Stimulated activated CD8-positive, alpha-beta memory T cell treated with anti-CD3 and anti-CD28 coated beads, Interleukin-4, amount 100 ng/mL, for 24 hours (primary cell): ENCODE data around the gene CRK.
A peak's percentile ranks its signal among the peaks of the same experiment; 100 is the strongest.

ENCODE experiments used
- DNase-seq: peaks from one replicate; pipeline ENCODE4 v3.0.0-alpha.2; 2020; ENCODE audit warnings: low read depth

The CRK gene

GRCh38 chr17:1486802-1487695 lies 31.0 kb upstream of the CRK start:
- DNase-seq: peak; percentile 68

GRCh38 chr17:1485423-1486376 lies 29.7 kb upstream of the CRK start:
- DNase-seq: no peak

DNA sequence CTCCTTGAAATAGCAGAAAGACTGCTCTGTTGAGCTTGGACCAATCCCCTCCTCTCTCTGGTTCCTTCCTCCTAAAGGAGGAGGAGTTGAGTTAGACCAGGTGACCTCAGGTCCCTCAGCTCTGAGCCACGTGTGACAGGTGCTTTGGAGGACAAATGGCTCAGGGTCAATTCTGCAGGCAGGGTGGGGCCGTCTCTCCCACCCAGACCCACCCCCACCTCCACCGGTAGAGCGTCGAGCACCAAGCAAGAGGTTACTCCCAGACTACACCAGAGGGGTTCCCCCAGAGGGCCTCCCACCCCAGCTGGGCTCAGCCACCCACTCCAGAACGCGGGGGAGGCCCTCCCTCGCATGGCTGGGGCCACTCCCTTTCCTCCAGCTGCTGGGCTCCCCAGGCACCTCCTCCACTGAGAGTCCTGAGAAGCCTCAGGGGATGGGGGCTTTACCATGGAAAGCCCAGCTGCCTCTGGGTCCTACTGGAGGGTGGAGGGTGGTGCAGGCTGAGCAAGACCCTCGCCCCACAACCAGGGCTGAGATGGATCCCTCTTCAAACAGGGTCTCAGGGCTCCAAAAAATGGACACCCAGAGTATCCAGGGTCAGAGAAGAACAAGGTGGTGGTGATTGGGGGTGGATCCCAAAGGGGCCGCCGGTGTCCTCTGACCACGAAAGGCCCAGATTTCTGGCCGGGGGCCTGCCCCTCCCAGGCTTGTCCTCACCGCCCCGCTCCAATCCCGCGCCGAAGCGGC lies 28.8 kb upstream of the CRK start:
- DNase-seq: no peak

- no peak for DNase-seq
Measured at GRCh38 chr17:1484060-1484535, 28.1 kb upstream of the CRK start.

DNA sequence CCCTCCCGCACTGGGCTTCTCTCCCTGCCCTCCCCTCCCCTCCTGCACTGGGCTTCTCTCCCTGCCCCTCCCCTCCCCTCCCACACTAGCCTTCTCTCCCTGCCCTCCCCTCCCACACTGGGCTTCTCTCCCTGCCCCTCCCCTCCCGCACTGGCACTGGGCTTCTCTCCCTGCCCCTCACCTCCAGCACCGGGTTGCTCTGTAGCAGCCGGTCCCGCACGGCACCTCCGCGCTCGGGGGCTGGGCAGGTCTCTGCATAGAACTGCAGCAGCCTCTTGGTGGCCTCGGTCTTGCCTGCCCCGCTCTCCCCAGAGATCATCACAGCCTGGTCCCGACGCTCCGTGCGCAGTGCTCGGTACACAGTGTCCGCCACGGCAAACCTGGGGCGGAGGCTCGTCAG lies 26.6 kb upstream of the CRK start:
- DNase-seq: no peak

DNA sequence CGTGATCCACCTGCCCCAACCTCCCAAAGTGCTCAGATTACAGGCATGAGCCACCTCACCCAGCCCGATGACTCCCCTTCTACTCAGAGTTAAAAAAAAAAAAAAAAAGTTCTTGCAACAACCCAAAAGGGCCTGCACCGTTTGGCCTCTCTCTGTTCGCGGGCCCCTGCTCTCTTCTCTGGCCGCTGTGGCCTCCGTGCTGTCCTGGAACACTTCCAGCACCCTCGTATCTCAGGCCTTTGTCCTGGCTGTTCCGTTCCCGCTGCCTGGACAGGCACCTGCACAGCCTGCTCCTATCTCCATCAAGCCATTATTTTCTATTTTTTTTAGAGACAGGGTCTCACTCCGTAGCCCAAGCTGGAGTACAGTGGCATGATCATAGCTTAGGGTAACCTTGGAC lies 25.7 kb upstream of the CRK start:
- no peak for DNase-seq

DNA sequence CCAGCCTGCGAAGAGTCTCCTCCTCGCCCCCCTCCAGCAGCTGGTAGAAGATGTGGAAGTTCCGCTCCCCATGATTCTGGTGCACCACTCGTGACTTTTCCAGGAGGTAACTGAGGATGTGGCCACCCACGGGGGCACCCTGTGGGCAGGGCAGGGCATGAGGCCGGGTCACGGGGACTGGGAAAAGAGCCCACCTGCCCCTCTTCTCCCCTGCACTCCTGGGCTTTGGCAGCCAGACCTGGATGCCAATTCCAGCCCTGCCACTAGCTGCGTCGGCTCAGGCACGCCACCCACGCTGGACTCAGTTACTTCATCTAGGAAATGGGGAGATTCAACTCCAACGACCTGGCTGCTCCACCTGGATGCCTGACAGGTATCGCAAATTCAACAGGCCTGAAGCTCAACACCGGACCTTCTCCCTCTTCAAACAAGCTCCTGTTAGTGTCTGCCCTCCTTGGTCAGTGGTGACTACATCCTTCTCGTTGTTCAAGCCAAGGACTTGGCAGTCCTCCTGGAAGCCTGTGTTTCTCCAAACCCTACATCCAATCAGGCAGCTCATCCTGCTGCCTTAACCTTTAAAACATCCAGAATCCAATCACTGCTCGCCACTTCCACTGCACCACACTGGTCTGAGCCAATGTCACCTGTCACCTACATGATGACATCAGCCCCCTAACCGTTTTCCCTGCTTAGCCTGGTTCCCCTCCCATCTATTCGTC lies 24.9 kb upstream of the CRK start:
- no peak for DNase-seq

DNA sequence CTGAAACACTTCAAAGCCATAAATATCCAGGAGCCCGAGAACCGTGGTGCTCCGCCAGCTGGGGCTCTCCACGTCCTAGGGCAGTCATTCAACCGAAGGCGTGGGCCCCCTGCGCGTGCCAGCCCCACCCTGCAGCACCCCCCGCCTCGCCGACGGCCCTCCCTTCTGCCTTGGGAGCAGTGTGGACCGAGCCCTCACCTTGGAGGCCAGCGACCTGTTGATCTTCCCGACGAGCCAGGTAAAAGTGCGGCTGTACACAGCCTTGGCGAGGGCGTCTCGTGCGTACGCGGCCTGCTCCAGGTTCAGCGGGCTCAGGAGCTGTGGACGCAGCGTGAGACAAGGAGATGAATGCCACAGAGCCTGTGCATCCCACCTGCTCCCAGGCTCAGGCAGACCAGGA lies 22.4 kb upstream of the CRK start:
- DNase-seq: no peak

DNA sequence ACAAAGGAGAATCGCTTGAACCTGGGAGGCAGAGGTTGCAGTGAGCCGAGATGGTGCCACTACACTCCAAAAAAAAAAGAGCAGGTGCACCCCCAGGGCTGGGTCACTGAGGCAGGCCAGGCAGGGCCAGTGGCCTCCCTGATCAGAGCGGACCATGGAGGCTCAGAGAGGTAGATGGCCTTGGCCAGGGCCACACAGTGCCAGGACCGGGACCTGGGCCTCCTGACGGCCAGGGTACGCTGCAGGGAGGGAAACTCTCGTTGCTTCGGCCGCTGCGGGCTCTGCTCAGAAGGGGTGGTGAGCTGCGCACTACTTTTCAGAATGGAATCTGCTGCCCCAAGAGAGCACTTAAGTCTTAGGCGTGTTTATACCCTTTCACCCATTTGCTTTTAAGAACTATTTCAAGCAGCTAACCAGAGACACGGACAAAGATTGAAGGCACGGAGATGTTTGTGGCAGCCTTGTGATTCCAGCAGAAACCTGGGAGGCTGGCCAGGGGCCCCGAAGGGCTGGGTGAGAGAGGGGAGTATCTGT lies 19.4 kb upstream of the CRK start:
- DNase-seq: no peak

DNA sequence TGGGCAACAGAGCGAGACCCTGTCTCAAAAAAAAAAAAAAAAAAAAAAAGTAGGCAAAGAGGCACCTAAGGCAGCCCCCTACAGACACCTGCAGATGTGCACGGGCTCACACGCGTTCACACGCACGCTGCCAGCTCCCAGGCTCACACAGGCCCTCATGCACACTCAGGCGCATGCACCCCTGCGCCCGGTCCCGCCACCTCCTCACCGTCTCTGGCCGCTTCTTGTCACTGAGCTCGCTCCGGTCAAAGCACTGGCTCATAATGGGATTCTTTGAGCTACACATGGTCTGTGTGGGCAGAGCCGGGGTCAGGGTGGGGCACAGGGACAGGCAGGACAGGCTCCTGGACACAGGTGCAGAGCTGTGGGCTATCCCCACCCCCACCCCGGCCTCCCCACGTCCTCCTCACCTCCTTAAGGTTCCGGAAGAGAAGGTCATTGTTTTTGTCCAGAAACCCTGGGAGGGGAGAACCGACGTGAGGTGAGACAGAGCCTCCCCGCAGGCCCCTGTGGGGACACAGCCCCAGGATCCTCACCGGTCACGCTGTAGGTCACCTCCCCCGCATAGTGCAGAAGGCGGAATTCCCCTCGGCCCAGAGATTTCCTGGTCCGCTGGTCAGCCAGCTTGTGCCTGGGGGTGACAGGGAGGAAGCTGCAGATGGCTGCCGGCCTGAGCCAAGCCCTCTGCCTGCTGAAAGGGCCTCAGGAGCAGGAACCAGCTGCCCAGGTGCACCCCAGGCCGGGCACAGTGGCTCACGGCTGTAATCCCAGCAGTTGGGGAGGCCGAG lies 18.6 kb upstream of the CRK start:
- no peak for DNase-seq

GRCh38 chr17:1473841-1474240 lies 17.8 kb upstream of the CRK start:
- DNase-seq: no peak

DNA sequence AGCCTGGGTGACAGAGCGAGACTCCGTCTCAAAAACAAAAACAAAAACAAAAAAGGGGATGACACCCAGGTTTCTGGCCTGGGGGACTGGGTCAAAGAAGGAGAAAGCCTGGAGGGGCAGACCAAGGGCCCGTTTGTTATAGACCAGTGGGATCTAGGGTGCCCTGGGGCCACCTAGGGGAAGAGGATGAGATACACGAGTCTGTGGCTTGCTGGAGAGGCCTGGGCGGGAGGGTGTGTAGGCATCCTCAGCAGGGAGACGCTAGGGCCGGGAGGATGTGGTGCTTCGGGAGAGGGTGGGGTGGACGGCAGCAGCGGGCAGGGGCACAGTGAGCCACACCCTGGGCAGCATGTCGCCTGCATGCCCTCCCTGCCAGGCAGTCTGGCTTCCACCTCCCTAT lies 17.1 kb upstream of the CRK start:
- no peak for DNase-seq

DNA sequence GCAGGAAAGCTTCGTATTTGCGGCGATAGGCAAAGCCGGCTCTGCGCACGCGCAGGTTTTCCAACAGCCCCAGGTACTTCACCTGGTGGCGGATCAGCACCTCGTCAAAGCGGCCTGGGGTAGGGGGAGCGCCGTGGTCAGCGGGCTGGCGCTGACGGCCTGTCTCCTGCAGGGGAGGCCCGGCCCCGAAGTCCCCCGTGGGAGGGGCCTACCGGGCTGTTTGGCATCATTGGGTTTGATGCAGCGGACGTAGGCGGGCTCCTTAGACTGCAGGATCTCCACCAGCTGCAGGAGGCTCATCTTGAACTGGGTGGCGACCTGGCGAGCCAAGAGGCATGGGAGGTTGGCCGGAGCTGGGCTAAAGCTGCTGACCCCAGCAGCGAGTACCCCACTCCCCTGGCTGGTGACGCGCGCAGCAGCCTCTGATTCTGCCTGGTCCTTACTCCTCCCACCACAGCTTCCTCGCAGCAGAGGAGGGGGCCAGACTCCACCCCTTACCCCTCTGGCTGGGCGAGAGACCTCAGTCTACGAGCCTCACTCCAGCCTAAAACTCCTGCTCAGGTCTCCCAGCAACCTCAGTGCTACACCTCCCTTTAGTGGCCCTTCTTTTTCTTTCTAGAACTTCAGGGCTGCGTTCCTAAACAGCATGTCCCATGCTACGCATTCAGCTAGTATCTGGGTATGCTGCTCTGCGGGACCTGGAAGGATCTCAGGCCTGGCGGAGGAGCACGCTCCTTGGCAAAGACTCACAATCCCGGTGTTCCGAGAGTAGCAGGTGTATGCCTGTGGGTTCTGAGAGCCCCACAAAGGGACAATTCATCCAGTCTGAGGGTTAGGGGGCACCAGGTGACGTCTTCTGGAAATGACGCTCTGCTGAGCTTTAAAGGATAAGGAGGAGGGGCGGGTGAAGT lies 16.1 kb upstream of the CRK start:
- no peak for DNase-seq

- no peak for DNase-seq
Measured at GRCh38 chr17:1471490-1471889, 15.5 kb upstream of the CRK start.

- DNase-seq: no peak
Measured at GRCh38 chr17:1470755-1471462, 14.9 kb upstream of the CRK start.

DNA sequence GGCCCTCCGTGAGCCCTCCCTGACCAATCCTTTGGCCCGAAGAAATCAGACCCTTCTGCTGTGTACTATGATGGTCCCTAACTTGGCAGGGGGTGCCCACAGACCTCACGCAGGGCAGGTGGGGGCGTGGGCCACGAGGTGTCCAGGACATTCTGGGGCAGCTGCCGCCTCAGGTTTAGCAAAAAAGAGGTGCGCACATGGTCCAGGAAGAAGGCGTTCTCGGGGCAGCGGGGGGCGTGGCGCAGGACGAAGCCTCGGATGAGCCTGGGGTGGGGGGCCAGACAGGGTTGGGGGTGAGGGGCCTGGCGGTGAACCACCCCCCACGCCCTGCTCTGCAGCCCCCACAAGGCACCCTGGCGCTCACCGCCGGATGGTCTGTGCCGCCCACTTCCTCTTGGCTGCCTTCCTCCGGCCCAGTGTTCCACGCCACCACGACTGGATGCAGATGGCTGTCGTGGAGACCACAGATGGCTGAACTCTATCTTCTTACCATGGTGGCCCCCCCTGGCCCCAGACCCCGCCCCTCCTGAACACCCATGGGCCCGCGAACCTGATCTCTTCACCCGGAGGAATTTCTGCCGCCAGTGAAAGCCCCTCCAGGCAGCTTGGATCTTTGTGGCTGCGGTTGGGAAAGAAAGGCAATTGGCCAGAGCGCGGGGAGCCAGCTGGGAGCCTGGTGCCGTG lies 14.2 kb upstream of the CRK start:
- DNase-seq: no peak

GRCh38 chr17:1469231-1469852 lies 13.3 kb upstream of the CRK start:
- no peak for DNase-seq
